H1 (cell line): ENCODE results near the gene HPS3. TPM values are rescaled to one million over a fixed set of nuclear protein-coding genes. Genes with fewer than 3 reads are reported as not detected.

ENCODE experiments used
- CTCF ChIA-PET: fragments of 300-600 bp; sonication (Branson Sonifier 250); formaldehyde crosslinking; loops from one replicate; lab custom pipeline; 2021; ENCODE audit not compliant: partially characterized antibody; lab: Charles Lee
- POLR2A ChIA-PET: fragments of 300-600 bp; sonication (Branson Sonifier 250); formaldehyde crosslinking; loops from one replicate; lab custom pipeline; 2021; ENCODE audit warnings: inconsistent platforms; ENCODE audit not compliant: partially characterized antibody; lab: Charles Lee
- DNase-seq, 2 experiments: peaks; one replicate each; pipeline versions ENCODE4 v3.0.0 to v3.0.0-alpha.2; 2010 to 2022; ENCODE audit warnings: low spot score in 2 of 2, low read depth in 1 of 2, mixed read lengths in 1 of 2
- FAIRE-seq: peaks from 2 replicates; lab custom pipeline; 2011; peaks lifted over from hg19 to GRCh38; lab: Jason Lieb, UNC
- H2AFZ ChIP-seq: 2 replicates; pipeline ENCODE4 v1.8.1; 2012; ENCODE audit warnings: low read length, inconsistent platforms
- H2AK5ac ChIP-seq: 2 replicates; pipeline ENCODE4 v1.6.1; 2013; ENCODE audit warnings: low read depth, low read length
- H2BK120ac ChIP-seq: replicated peaks from 2 replicates; pipeline ENCODE3; 2013; ENCODE audit warnings: low read depth, low read length, inconsistent platforms
- H2BK12ac ChIP-seq: 2 replicates; pipeline ENCODE4 v1.6.1; 2013; ENCODE audit warnings: low read depth, low read length
- H2BK15ac ChIP-seq: 2 replicates; pipeline ENCODE4 v1.6.1; 2013; ENCODE audit warnings: low read length
- H2BK20ac ChIP-seq: 2 replicates; pipeline ENCODE4 v1.6.1; 2013; ENCODE audit warnings: low read length
- H2BK5ac ChIP-seq: 2 replicates; pipeline ENCODE4 v1.6.1; 2013; ENCODE audit warnings: low read depth, low read length
- H3K14ac ChIP-seq: 2 replicates; pipeline ENCODE4 v1.6.1; 2013; ENCODE audit warnings: inconsistent platforms; ENCODE audit not compliant: insufficient read length
- H3K18ac ChIP-seq: 2 replicates; pipeline ENCODE4 v1.6.1; 2013; ENCODE audit warnings: low read length; ENCODE audit errors: extremely low read depth
- H3K23ac ChIP-seq: 2 replicates; pipeline ENCODE4 v1.6.1; 2013; ENCODE audit warnings: inconsistent platforms; ENCODE audit not compliant: insufficient read length
- H3K23me2 ChIP-seq: 2 replicates; pipeline ENCODE4 v1.6.1; 2013; ENCODE audit warnings: low read depth, low read length
- H3K27ac ChIP-seq: 2 replicates; pipeline ENCODE4 v1.6.1; 2011; ENCODE audit warnings: low read depth, low read length, inconsistent platforms
- H3K27me3 ChIP-seq, 4 experiments: replicated peaks in 1 of 4; 1 replicate in 1 of 4; 2 replicates in 3 of 4; pipeline versions ENCODE4 v1.6.1 to v1.8.1; 2011 to 2013; ENCODE audit warnings: low read length in 3 of 4, mild to moderate bottlenecking in 3 of 4, inconsistent platforms in 2 of 4, mixed read lengths in 2 of 4, moderate library complexity in 1 of 4; ENCODE audit not compliant: control insufficient read depth in 3 of 4, insufficient read depth in 3 of 4; ENCODE audit errors: extremely low read depth in 1 of 4
- H3K36me3 ChIP-seq, 4 experiments: 2 replicates each; pipeline versions ENCODE4 v1.6.1 to v1.8.1; 2011 to 2013; ENCODE audit warnings: mild to moderate bottlenecking in 4 of 4, low read length in 3 of 4, moderate library complexity in 2 of 4, control low read depth in 1 of 4, inconsistent platforms in 1 of 4; ENCODE audit not compliant: insufficient read depth in 4 of 4, control insufficient read depth in 2 of 4
- H3K4ac ChIP-seq: replicated peaks from 2 replicates; pipeline ENCODE3; 2013; ENCODE audit warnings: low read length, low read depth, mixed read lengths, inconsistent platforms; ENCODE audit not compliant: insufficient read length
- H3K4me1 ChIP-seq, 4 experiments: replicated peaks in 1 of 4; 1 replicate in 1 of 4; 2 replicates in 3 of 4; pipeline versions ENCODE4 v1.6.1 to v1.8.1; 2011 to 2013; ENCODE audit warnings: low read length in 3 of 4, inconsistent platforms in 2 of 4, mixed read lengths in 1 of 4; ENCODE audit not compliant: insufficient read depth in 4 of 4, control insufficient read depth in 3 of 4
- H3K4me2 ChIP-seq, 2 experiments: 2 replicates each; pipeline versions ENCODE4 v1.6.1 to v1.8.1; 2011 to 2013; ENCODE audit warnings: low read depth in 2 of 2, low read length in 2 of 2, control low read depth in 1 of 2, inconsistent platforms in 1 of 2, mild to moderate bottlenecking in 1 of 2; ENCODE audit not compliant: insufficient read depth in 1 of 2
- H3K4me3 ChIP-seq, 4 experiments: fragments of 200-600, 300-600 bp in 1 of 4; sonication (generic), shearing (Covaris generic), sonication (Bioruptor Twin) in 1 of 4; 2 replicates each; pipeline versions ENCODE4 v1.5.1 to v1.8.1; 2011 to 2016; ENCODE audit warnings: low read length in 4 of 4, low read depth in 3 of 4, control low read depth in 2 of 4, inconsistent platforms in 2 of 4, mild to moderate bottlenecking in 2 of 4, mixed read lengths in 1 of 4, moderate library complexity in 1 of 4; ENCODE audit not compliant: insufficient read depth in 2 of 4; ENCODE audit errors: extremely low read depth in 1 of 4
- H3K56ac ChIP-seq: replicated peaks from 2 replicates; pipeline ENCODE3; 2013; ENCODE audit warnings: low read depth, mild to moderate bottlenecking, mixed read lengths, low read length, inconsistent platforms; ENCODE audit not compliant: insufficient read length
- H3K79me1 ChIP-seq: 2 replicates; pipeline ENCODE4 v1.6.1; 2013; ENCODE audit warnings: low read depth, low read length, control low read depth
- H3K79me2 ChIP-seq, 2 experiments: 2 replicates each; pipeline versions ENCODE4 v1.6.1 to v1.8.1; 2012 to 2013; ENCODE audit warnings: low read length in 2 of 2, mild to moderate bottlenecking in 2 of 2, inconsistent platforms in 1 of 2; ENCODE audit not compliant: insufficient read depth in 2 of 2, control insufficient read depth in 1 of 2
- H3K9ac ChIP-seq, 4 experiments: replicated peaks in 1 of 4; 1 replicate in 1 of 4; 2 replicates in 3 of 4; pipeline versions ENCODE4 v1.6.1 to v1.8.1; 2011 to 2013; ENCODE audit warnings: low read depth in 3 of 4, low read length in 3 of 4, control low read depth in 2 of 4, mild to moderate bottlenecking in 2 of 4, moderate library complexity in 2 of 4, inconsistent platforms in 1 of 4; ENCODE audit errors: extremely low read depth in 1 of 4
- H3K9me3 ChIP-seq, 2 experiments: 2 replicates each; pipeline versions ENCODE4 v1.6.1 to v1.8.1; 2012 to 2013; ENCODE audit warnings: mild to moderate bottlenecking in 2 of 2, moderate library complexity in 2 of 2, control low read depth in 1 of 2, inconsistent platforms in 1 of 2, low read depth in 1 of 2, low read length in 1 of 2, mixed read lengths in 1 of 2; ENCODE audit not compliant: insufficient read depth in 2 of 2
- H4K20me1 ChIP-seq, 2 experiments: replicated peaks in 1 of 2; 2 replicates each; pipeline versions ENCODE3 to v1.8.1; 2011 to 2013; ENCODE audit warnings: inconsistent platforms in 2 of 2, low read length in 2 of 2, mild to moderate bottlenecking in 1 of 2; ENCODE audit not compliant: insufficient read depth in 2 of 2, control insufficient read depth in 1 of 2
- H4K5ac ChIP-seq: 2 replicates; pipeline ENCODE4 v1.6.1; 2013; ENCODE audit warnings: low read length, low read depth, mixed read lengths, inconsistent platforms; ENCODE audit not compliant: insufficient read length
- H4K8ac ChIP-seq: 2 replicates; pipeline ENCODE4 v1.8.0; 2013; ENCODE audit warnings: mild to moderate bottlenecking, moderate library complexity, low read length, inconsistent platforms; ENCODE audit not compliant: insufficient read depth; ENCODE audit errors: extremely low read depth
- H4K91ac ChIP-seq: replicated peaks from 2 replicates; pipeline ENCODE3; 2013; ENCODE audit warnings: low read length, mixed read lengths, inconsistent platforms; ENCODE audit not compliant: insufficient read length
- SRF ChIP-seq: IDR thresholded peaks from 2 replicates; pipeline ENCODE4 v1.6.1; 2011; ENCODE audit warnings: mild to moderate bottlenecking, low read depth, low read length, moderate library complexity
- polyA plus RNA-seq, 7 experiments: library from polyadenylated mRNA; depleted of rRNA in 3 of 7; stranded (reverse) in 5 of 7; unstranded in 2 of 7; fragments of >200 nt in 5 of 7; fragments of 200-250 nt in 2 of 7; gene quantifications; 1 replicate in 5 of 7; 2 replicates in 1 of 7; 4 replicates in 1 of 7; pipeline versions ENCODE4 v1.2.1 to v1.2.3, GENCODE V29; 2011 to 2013; ENCODE audit warnings: missing spikeins in 2 of 7, mixed read lengths in 2 of 7
- total RNA-seq: library from RNA; stranded (reverse); fragmentation: NEBNext Ultra II Directional; extraction: Animal tissue kit (Norgen Biotek cat#: 25700); gene quantifications from 2 replicates; pipeline ENCODE4 v1.2.1, GENCODE V29; 2021

Gene HPS3
- total and polyA plus RNA-seq, 2 of the 8 experiments (the other 6 are each of a cell fraction or from before 2014, with no cell fraction given): 23.7 to 48.7 TPM

DNA sequence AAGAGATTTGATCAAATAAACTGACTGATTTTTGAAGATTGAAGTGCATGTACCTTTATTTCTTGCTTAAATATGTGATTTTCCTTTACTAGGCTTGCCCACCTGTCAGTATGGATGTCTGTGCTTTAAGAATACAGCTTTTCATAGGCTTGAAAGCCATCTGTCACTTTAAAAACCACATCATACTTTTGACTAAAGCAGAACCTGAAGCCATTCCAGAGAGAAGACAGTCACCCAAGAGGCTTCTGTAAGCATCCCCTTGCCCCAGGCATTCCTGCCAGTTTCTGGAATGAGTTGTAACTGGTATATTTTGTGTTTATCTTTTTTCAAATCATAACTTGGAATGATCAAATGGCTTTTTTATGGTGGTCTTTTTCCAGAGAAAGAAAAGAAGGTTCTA lies 24.0 kb downstream of the HPS3 start:
- H3K23ac ChIP-seq: no peak overlapping the region
- no peaks in the 10 kb centered on the region for H3K9me3 ChIP-seq
- H2AK5ac ChIP-seq: no peak overlapping the region
- H2AFZ ChIP-seq: no peak overlapping the region
- H3K4me1 ChIP-seq: no peaks in the 10 kb centered on the region; a peak in 1 of 7 replicates
- no peak overlapping the region for H3K56ac ChIP-seq
- H3K79me1 ChIP-seq: no peaks in the 10 kb centered on the region
- no peak overlapping the region for H4K91ac ChIP-seq
- no peak overlapping the region for H3K4me3 ChIP-seq
- no peak overlapping the region for H4K5ac ChIP-seq
- no peak overlapping the region for H3K18ac ChIP-seq
- H2BK15ac ChIP-seq: no peak overlapping the region
- H3K14ac ChIP-seq: no peak overlapping the region
- no peak overlapping the region; the same call in 1 of the 2 replicates for H4K8ac ChIP-seq
- no peak overlapping the region for H2BK12ac ChIP-seq
- H2BK5ac ChIP-seq: no peak overlapping the region
- H3K27ac ChIP-seq: no peak overlapping the region
- ChIA-PET CTCF (interaction anchor here (1.5 kb wide), 1 partner anchor 196 kb away, joined by 3 read pairs; no protein-coding TSS in a partner anchor), POLR2A (no interaction called here)
- DNase-seq (no peak), FAIRE-seq (no peak)
- no peaks in the 10 kb centered on the region for H4K20me1 ChIP-seq
- H3K27me3 ChIP-seq: no peaks in the 10 kb centered on the region
- H3K36me3 ChIP-seq: peaks cover 3 to 84% (median 23%) of the 10 kb centered on the region in 4 experiments; a peak in 7 of 8 replicates
- H2BK20ac ChIP-seq: no peak overlapping the region
- H3K4me2 ChIP-seq: no peak overlapping the region
- H3K23me2 ChIP-seq: no peaks in the 10 kb centered on the region; the same call in 1 of the 2 replicates
- H2BK120ac ChIP-seq: no peak overlapping the region
- H3K4ac ChIP-seq: no peak overlapping the region
- no peak overlapping the region for H3K9ac ChIP-seq
- no peaks in the 10 kb centered on the region for H3K79me2 ChIP-seq
- TF ChIP-seq SRF: no peak
